CD14-positive monocyte (primary cell): ENCODE results near the gene EPG5. TPM values are rescaled to one million over a fixed set of nuclear protein-coding genes. Genes with fewer than 3 reads are reported as not detected.
A peak's percentile ranks its signal among the peaks of the same experiment; 100 is the strongest.
"Not testable (repeated sequence)": the region's sequence is repeated elsewhere in the genome, so short reads cannot be mapped to it uniquely, and the experiment has no call there.

ENCODE experiments used
- DNase-seq, 3 donors: peaks; one replicate each; pipeline ENCODE4 v3.0.0-alpha.2; 2011 to 2022
- H2AFZ ChIP-seq: 2 replicates; pipeline ENCODE4 v1.6.0; 2012; ENCODE audit warnings: mild to moderate bottlenecking, low read depth, low read length, inconsistent platforms; ENCODE audit not compliant: insufficient read depth, poor library complexity, severe bottlenecking
- H3K27ac ChIP-seq, 2 donors: 1 replicate in 1 of 2; 2 replicates in 1 of 2; pipeline ENCODE4 v1.5.1; 2012 to 2013; ENCODE audit warnings: low read length in 2 of 2, control low read depth in 1 of 2, inconsistent platforms in 1 of 2, low read depth in 1 of 2, mild to moderate bottlenecking in 1 of 2
- H3K27me3 ChIP-seq, 2 donors: one replicate each; pipeline versions ENCODE4 v1.6.0 to v1.6.1; 2011 to 2013; ENCODE audit warnings: low read length in 2 of 2; ENCODE audit not compliant: control insufficient read depth in 2 of 2, insufficient read depth in 2 of 2
- H3K36me3 ChIP-seq, 2 donors: replicated peaks in 1 of 2; 1 replicate in 1 of 2; 2 replicates in 1 of 2; pipeline versions ENCODE4 v1.5.1 to v1.6.1; 2012 to 2013; ENCODE audit warnings: low read length in 2 of 2, control low read depth in 1 of 2, inconsistent platforms in 1 of 2, mild to moderate bottlenecking in 1 of 2; ENCODE audit not compliant: insufficient read depth in 2 of 2, control insufficient read depth in 1 of 2
- H3K4me1 ChIP-seq, 2 donors: 1 replicate in 1 of 2; 2 replicates in 1 of 2; pipeline versions ENCODE4 v1.5.1 to v1.6.1; 2012 to 2013; ENCODE audit warnings: low read length in 2 of 2, control low read depth in 1 of 2, inconsistent platforms in 1 of 2, mild to moderate bottlenecking in 1 of 2, moderate library complexity in 1 of 2; ENCODE audit not compliant: insufficient read depth in 2 of 2, control insufficient read depth in 1 of 2
- H3K4me2 ChIP-seq: replicated peaks from 2 replicates; pipeline ENCODE3; 2012; ENCODE audit warnings: low read length, moderate library complexity, mild to moderate bottlenecking; ENCODE audit not compliant: poor library complexity, severe bottlenecking; ENCODE audit errors: extremely low read depth
- H3K4me3 ChIP-seq, 3 experiments: fragments of 200-600 bp in 1 of 3; sonication (generic) in 1 of 3; replicated peaks in 1 of 3; 1 replicate in 2 of 3; 2 replicates in 1 of 3; pipeline ENCODE4 v1.5.1; 2011 to 2013; ENCODE audit warnings: low read length in 3 of 3, mild to moderate bottlenecking in 3 of 3, control low read depth in 2 of 3, low read depth in 2 of 3, inconsistent platforms in 1 of 3, moderate library complexity in 1 of 3
- H3K79me2 ChIP-seq: 2 replicates; pipeline ENCODE4 v1.6.0; 2012; ENCODE audit warnings: mild to moderate bottlenecking, control low read depth, inconsistent platforms, low read length, moderate library complexity; ENCODE audit not compliant: insufficient read depth
- H3K9ac ChIP-seq: 2 replicates; pipeline ENCODE4 v1.6.0; 2017; ENCODE audit warnings: low read length, mild to moderate bottlenecking; ENCODE audit not compliant: insufficient read depth, poor library complexity, severe bottlenecking
- H3K9me3 ChIP-seq, 2 donors: replicated peaks in 1 of 2; 1 replicate in 1 of 2; 2 replicates in 1 of 2; pipeline versions ENCODE4 v1.5.1 to v1.6.1; 2012 to 2013; ENCODE audit warnings: low read length in 2 of 2, control low read depth in 1 of 2; ENCODE audit not compliant: control insufficient read depth in 1 of 2, insufficient read depth in 1 of 2
- H4K20me1 ChIP-seq: 2 replicates; pipeline ENCODE4 v1.6.0; 2012; ENCODE audit warnings: mild to moderate bottlenecking, low read length, control low read depth, moderate library complexity; ENCODE audit not compliant: insufficient read depth
- H3K27ac Mint-ChIP-seq, 7 donors: one replicate each; pipeline ENCODE4 v1.8.0; 2020; ENCODE audit warnings: mild to moderate bottlenecking in 7 of 7, mixed read lengths in 7 of 7, moderate library complexity in 6 of 7, inconsistent platforms in 2 of 7
- H3K27me3 Mint-ChIP-seq, 3 donors: one replicate each; pipeline ENCODE4 v1.8.0; 2021 to 2022; ENCODE audit warnings: low read depth in 3 of 3, mild to moderate bottlenecking in 3 of 3, mixed read lengths in 3 of 3, moderate library complexity in 3 of 3, inconsistent platforms in 1 of 3
- H3K36me3 Mint-ChIP-seq, 2 donors: one replicate each; pipeline ENCODE4 v1.8.0; 2020; ENCODE audit warnings: mixed read lengths in 2 of 2, inconsistent platforms in 1 of 2, mild to moderate bottlenecking in 1 of 2
- H3K4me1 Mint-ChIP-seq: one replicate; pipeline ENCODE4 v1.8.0; 2020; ENCODE audit warnings: mild to moderate bottlenecking, mixed read lengths
- H3K4me3 Mint-ChIP-seq, 2 donors: one replicate each; pipeline ENCODE4 v1.8.0; 2020; ENCODE audit warnings: mild to moderate bottlenecking in 2 of 2, mixed read lengths in 2 of 2, moderate library complexity in 1 of 2
- H3K9me3 Mint-ChIP-seq, 7 donors: one replicate each; pipeline ENCODE4 v1.8.0; 2020 to 2022; ENCODE audit warnings: mixed read lengths in 7 of 7, mild to moderate bottlenecking in 6 of 7, moderate library complexity in 6 of 7, inconsistent platforms in 2 of 7
- CTCF ChIP-seq: fragments of 200-600 bp; IDR thresholded peaks from one replicate; pipeline ENCODE4 v1.8.0; 2022; ENCODE audit warnings: antibody characterized with exemption, mild to moderate bottlenecking
- WGBS: methylation state at CpG from one replicate; pipeline ENCODE4 v1.1.5; 2013; ENCODE audit warnings: missing lambda C conversion rate; ENCODE audit not compliant: insufficient coverage; 5-methylcytosine and 5-hydroxymethylcytosine counted together
- intact Hi-C, 2 donors: fragments of 100-400 bp; cut with micrococcal nuclease; formaldehyde crosslinking; loops; one replicate each; pipeline versions ENCODE4 v1.15.0 to v1.15.1; 2023
- polyA plus RNA-seq, 3 donors: library from polyadenylated mRNA; depleted of rRNA in 1 of 3; unstranded in 2 of 3; stranded (reverse) in 1 of 3; fragments of 300-500 nt in 2 of 3; fragments of >200 nt in 1 of 3; fragmentation: Illumina TruSeq in 2 of 3; gene quantifications; 1 replicate in 2 of 3; 2 replicates in 1 of 3; pipeline ENCODE4 v1.2.3, GENCODE V29; 2012 to 2021

The EPG5 gene
- polyA plus RNA-seq, 3 donors = 1.3 to 15.9 (median 1.4) TPM

DNA sequence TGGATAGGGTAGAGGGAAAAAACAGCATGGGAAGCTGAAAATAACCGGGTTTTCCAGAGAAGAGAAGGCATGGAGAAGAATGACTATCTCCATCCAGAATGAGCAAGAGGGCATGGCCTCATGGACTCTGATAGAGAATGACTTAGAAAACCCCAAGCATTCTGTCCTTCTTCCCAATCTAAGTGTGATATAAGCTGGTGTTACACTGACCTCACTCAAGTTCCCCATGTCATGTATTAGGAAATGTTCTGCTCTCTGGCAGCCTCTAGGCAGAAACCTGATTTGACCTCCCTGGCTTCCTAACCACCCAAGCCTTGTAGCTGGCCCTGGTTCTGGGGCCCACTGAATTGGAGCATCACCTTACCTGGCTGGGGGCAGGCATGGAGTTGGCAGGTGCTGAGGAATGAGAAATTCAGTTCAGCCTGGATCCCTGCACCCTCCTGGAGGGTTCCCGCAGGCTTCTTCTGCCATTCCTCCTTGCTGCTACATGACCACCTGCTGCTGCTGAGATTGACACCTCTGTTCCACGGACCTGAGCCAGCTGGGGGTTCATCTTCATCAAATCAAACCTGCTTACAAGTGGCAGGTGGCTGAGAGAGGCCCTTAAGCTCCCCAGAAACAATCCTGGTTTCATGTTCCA lies 146.9 kb downstream of the EPG5 start:
- DNase-seq = peak; percentile 41 to 57 (median 50)
- H3K27me3 ChIP-seq = no peaks in the 10 kb centered on the region
- H3K4me1 ChIP-seq = peaks cover 23 to 30% of the 10 kb centered on the region in 2 donors
- H3K79me2 ChIP-seq = no peaks in the 10 kb centered on the region
- H3K4me3 Mint-ChIP-seq = no peak overlapping the region
- 57% methylated on average over 1 of the region's 3 CpGs for WGBS
- peak overlapping the region; percentile 9 for H2AFZ ChIP-seq
- peaks cover 34% of the 10 kb centered on the region for H3K4me1 Mint-ChIP-seq
- peaks cover 0 to 8% (median 4%) of the 10 kb centered on the region in 7 donors for H3K9me3 Mint-ChIP-seq
- no peak overlapping the region for H3K9ac ChIP-seq
- H3K36me3 ChIP-seq = no peaks in the 10 kb centered on the region
- no peaks in the 10 kb centered on the region for H3K27me3 Mint-ChIP-seq
- TF ChIP-seq CTCF = no peak
- peak overlapping the region in 6 of 7 donors; percentile 15 to 79 (median 64) for H3K27ac Mint-ChIP-seq
- H3K9me3 ChIP-seq = no peaks in the 10 kb centered on the region
- no peak overlapping the region for H3K4me3 ChIP-seq
- H3K27ac ChIP-seq = peak overlapping the region in 1 of 2 donors; percentile 39
- no peaks in the 10 kb centered on the region for H3K36me3 Mint-ChIP-seq
- intact Hi-C loops = no loop called here
- no peak overlapping the region for H3K4me2 ChIP-seq
- H4K20me1 ChIP-seq = no peaks in the 10 kb centered on the region

DNA sequence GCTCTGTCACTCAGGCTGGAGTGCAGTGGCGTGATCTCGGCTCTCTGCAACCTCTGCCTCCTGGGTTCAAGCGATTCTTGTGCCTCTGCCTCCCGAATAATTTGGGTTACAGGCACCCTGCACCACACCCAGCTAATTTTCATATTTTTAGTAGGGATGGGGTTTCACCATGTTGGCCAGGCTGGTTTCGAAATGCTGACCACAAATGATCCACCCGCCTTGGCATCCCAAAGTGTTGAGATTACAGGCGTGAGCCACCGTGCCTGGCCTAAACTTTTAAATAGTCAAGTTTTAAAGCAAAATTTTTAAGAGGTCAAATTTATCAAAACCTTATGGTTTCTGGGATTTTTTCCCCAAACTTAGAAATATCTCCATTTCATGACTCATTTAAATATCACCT lies 148.4 kb downstream of the EPG5 start:
- H3K4me3 Mint-ChIP-seq, H3K79me2 ChIP-seq, H2AFZ ChIP-seq, H4K20me1 ChIP-seq, H3K36me3 Mint-ChIP-seq, H3K9me3 Mint-ChIP-seq, H3K27me3 Mint-ChIP-seq, H3K9ac ChIP-seq, H3K27me3 ChIP-seq, intact Hi-C loops, H3K9me3 ChIP-seq, H3K36me3 ChIP-seq: not testable (repeated sequence)
- H3K27ac Mint-ChIP-seq = peak overlapping the region in 1 of 7 donors; percentile 49
- Histone ChIP-seq H3K4me3 (peak overlapping the region in 1 of 3 experiments; percentile 10), H3K4me1 (peaks cover 22 to 28% of the 10 kb centered on the region in 2 donors), H3K4me2 (peak overlapping the region; percentile 25), H3K27ac (peak overlapping the region in 1 of 2 donors; percentile 20)
- 0% methylated on average over 4 of the region's 8 CpGs for WGBS
- peaks cover 32% of the 10 kb centered on the region for H3K4me1 Mint-ChIP-seq
- DNase-seq = peak in 2 of 3 donors; percentile 20 to 36
